ENCODE data around the gene MS4A6E.

MS4A6E gene

DNA sequence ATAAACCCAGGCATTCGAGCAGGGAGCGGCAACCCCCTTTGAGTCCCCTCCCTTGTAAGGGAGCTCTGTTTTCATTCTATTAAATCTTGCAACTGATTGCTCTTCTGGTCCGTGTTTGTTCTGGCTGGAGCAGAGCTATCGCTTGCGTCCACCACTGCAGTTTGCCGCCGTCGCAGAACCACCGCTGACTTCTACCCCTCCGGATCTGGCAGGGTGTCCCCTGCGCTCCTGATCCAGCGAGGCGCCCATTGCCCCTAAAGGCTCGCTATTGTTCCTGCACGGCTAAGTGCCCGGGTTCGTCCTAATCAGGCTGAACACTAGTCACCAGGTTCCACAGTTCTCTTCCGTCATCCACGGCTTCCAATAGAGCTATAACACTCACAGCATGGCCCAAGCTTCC, 40.8 kb downstream of the MS4A6E start:
- H3K27ac Mint-ChIP-seq = no peak overlapping the region
- no peaks in the 10 kb centered on the region for H3K36me3 Mint-ChIP-seq (ENCODE audit: low read depth)
- TF ChIP-seq, protein P1, sequence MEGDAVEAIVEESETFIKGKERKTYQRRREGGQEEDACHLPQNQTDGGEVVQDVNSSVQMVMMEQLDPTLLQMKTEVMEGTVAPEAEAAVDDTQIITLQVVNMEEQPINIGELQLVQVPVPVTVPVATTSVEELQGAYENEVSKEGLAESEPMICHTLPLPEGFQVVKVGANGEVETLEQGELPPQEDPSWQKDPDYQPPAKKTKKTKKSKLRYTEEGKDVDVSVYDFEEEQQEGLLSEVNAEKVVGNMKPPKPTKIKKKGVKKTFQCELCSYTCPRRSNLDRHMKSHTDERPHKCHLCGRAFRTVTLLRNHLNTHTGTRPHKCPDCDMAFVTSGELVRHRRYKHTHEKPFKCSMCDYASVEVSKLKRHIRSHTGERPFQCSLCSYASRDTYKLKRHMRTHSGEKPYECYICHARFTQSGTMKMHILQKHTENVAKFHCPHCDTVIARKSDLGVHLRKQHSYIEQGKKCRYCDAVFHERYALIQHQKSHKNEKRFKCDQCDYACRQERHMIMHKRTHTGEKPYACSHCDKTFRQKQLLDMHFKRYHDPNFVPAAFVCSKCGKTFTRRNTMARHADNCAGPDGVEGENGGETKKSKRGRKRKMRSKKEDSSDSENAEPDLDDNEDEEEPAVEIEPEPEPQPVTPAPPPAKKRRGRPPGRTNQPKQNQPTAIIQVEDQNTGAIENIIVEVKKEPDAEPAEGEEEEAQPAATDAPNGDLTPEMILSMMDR (IDR thresholded peaks at IDR 0.05; ENCODE audit: unreplicated experiment in 3 of 3) = no peak
- peaks cover 14% of the 10 kb centered on the region for H3K4me1 Mint-ChIP-seq
- no peaks in the 10 kb centered on the region for H3K9me3 Mint-ChIP-seq
- no peak overlapping the region for H3K4me3 Mint-ChIP-seq
- no peaks in the 10 kb centered on the region for H3K27me3 Mint-ChIP-seq (ENCODE audit: low read depth)

DNA sequence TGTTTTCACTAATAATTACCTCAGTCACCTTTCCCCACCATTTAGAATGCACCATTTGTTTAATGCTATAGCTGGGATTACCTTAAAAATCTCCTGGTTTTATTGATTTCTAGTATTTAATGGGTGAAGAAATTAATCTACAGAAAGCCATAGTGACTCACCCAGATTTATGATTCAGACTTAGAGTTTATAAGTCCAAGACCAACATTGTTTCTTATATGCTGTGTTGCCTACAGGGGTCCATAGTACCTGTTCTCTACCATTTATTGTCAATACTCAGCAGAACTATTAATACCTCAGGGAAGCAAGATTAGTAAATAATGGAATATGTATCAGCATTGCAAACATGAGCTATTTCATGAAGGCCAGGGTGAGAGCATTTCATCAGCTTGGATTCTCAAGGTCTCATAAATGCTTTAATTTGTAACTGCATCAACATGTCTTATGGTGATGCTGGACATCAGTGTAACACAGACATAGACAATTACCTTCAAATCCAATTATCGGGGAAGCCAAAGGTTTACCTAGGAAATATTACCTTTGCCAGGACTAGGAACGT, 43.3 kb downstream of the MS4A6E start:
- Mint-ChIP-seq H3K9me3 (no peaks in the 10 kb centered on the region), H3K4me3 (no peak overlapping the region), H3K4me1 (peaks cover 4% of the 10 kb centered on the region), H3K27ac (no peak overlapping the region), H3K36me3 (ENCODE audit: low read depth) (no peaks in the 10 kb centered on the region), H3K27me3 (ENCODE audit: low read depth) (peaks cover 4% of the 10 kb centered on the region)
- TF ChIP-seq, protein P1 (IDR thresholded peaks at IDR 0.05; ENCODE audit: unreplicated experiment in 3 of 3) = no peak

GRCh38 chr11:60370811-60371298, 43.8 kb downstream of the MS4A6E start:
- Mint-ChIP-seq H3K27ac (no peak overlapping the region), H3K9me3 (no peaks in the 10 kb centered on the region), H3K4me3 (no peak overlapping the region), H3K27me3 (ENCODE audit: low read depth) (peaks cover 4% of the 10 kb centered on the region), H3K4me1 (peaks cover 4% of the 10 kb centered on the region), H3K36me3 (ENCODE audit: low read depth) (no peaks in the 10 kb centered on the region)
- TF ChIP-seq, protein P1 (IDR thresholded peaks at IDR 0.05; ENCODE audit: unreplicated experiment in 3 of 3) = no peak

DNA sequence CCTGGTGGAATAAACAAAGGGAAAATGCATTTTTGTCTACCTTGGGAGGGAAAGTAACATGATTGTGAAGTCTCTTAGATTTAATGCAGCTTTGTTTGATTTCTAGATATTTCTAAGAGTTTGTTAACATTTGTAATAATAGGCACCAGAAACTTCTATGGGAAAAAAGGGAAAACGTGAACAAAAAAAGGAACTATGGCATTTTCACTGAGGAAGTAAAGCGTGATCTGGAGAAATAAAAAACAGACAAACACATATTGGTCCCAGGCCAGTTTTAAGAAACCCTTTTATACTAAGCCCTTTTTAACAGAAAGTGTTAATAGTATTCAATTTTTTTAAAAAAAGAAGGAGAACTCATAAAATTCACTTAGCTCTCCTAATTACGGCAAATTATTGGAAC, 44.3 kb downstream of the MS4A6E start:
- no peak overlapping the region for H3K27ac Mint-ChIP-seq
- H3K36me3 Mint-ChIP-seq (ENCODE audit: low read depth) = no peaks in the 10 kb centered on the region
- TF ChIP-seq, protein P1 (IDR thresholded peaks at IDR 0.05; ENCODE audit: unreplicated experiment in 3 of 3) = no peak
- no peaks in the 10 kb centered on the region for H3K9me3 Mint-ChIP-seq
- peaks cover 4% of the 10 kb centered on the region for H3K27me3 Mint-ChIP-seq (ENCODE audit: low read depth)
- H3K4me3 Mint-ChIP-seq = no peak overlapping the region
- peaks cover 4% of the 10 kb centered on the region for H3K4me1 Mint-ChIP-seq

- H3K27ac Mint-ChIP-seq = no peak overlapping the region
- H3K4me1 Mint-ChIP-seq = peaks cover 4% of the 10 kb centered on the region
- no peaks in the 10 kb centered on the region for H3K36me3 Mint-ChIP-seq (ENCODE audit: low read depth)
- no peak overlapping the region for H3K4me3 Mint-ChIP-seq
- TF ChIP-seq, protein P1 (IDR thresholded peaks at IDR 0.05; ENCODE audit: unreplicated experiment in 3 of 3) = no peak
- peaks cover 4% of the 10 kb centered on the region for H3K27me3 Mint-ChIP-seq (ENCODE audit: low read depth)
- H3K9me3 Mint-ChIP-seq = no peaks in the 10 kb centered on the region
These were observed 44.8 kb downstream of the MS4A6E start for GRCh38 chr11:60371854-60372253.

DNA sequence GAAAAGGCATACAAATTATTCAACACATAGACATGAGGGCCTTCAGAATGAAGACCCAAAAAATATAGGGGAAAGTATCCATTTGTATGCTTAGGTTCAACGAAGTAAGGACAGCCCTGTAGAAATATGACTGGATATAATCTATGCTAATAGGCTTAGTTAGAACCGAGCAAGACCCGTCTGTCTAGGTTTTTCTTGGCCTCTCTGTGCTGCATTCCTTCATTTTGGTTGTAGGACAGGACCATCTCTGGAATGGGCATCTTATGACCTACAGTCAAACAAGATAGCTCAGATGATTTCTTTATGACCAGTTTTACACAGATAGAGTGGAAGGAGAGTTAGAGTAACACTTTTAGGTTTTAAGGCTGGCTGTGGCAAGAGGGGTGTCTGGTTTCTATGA, 45.7 kb downstream of the MS4A6E start:
- TF ChIP-seq, protein P1 (IDR thresholded peaks at IDR 0.05; ENCODE audit: unreplicated experiment in 3 of 3) = no peak
- Mint-ChIP-seq H3K27ac (no peak overlapping the region), H3K36me3 (ENCODE audit: low read depth) (no peaks in the 10 kb centered on the region), H3K9me3 (no peaks in the 10 kb centered on the region), H3K27me3 (ENCODE audit: low read depth) (peaks cover 4% of the 10 kb centered on the region), H3K4me3 (no peak overlapping the region), H3K4me1 (peaks cover 4% of the 10 kb centered on the region)
